LNCAP (cell line): ENCODE measurements around the gene ARFGEF3.

Experiments
- TF ChIP-seq, protein P1 (sequence below): fragments of 450-650 bp; IDR thresholded peaks from 2 replicates; pipeline ENCODE4 v1.5.1; 2017; ENCODE audit warnings: mild to moderate bottlenecking

The ARFGEF3 gene

DNA sequence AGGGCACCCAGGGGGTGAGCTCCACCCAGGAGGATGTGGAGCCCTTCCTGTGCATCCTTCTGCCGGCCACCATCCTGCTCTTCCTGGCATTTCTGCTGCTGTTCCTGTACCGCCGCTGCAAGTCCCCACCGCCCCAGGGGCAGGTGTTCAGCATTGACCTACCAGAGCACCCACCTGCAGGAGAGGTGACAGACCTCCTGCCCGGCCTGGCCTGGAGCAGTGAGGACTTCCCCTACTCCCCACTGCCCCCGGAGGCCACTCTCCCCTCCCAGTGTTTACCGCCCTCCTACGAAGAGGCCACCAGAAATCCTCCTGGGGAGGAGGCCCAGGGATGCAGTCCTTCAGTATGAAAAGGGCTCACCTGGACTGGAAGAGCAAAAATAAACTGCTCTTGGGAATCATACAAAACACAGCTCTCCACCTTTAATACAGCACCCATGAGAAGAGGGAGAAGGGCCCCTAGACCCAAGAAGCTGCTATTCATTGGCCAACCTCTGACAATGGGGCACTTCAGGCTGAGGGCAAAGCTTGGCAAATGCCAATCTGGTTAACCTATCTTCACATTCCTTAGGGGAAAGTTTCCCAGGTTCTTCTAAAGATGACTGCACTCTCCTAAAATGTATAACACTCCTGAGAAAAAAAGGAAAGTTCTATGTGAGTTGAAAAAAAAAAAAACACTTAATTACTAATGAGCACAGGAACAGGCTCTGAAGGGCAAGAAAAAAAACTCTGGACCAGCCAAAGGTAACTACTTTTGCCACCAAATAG lies 220.9 kb downstream of the ARFGEF3 start:
- TF ChIP-seq, protein P1, sequence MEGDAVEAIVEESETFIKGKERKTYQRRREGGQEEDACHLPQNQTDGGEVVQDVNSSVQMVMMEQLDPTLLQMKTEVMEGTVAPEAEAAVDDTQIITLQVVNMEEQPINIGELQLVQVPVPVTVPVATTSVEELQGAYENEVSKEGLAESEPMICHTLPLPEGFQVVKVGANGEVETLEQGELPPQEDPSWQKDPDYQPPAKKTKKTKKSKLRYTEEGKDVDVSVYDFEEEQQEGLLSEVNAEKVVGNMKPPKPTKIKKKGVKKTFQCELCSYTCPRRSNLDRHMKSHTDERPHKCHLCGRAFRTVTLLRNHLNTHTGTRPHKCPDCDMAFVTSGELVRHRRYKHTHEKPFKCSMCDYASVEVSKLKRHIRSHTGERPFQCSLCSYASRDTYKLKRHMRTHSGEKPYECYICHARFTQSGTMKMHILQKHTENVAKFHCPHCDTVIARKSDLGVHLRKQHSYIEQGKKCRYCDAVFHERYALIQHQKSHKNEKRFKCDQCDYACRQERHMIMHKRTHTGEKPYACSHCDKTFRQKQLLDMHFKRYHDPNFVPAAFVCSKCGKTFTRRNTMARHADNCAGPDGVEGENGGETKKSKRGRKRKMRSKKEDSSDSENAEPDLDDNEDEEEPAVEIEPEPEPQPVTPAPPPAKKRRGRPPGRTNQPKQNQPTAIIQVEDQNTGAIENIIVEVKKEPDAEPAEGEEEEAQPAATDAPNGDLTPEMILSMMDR = no peak

DNA sequence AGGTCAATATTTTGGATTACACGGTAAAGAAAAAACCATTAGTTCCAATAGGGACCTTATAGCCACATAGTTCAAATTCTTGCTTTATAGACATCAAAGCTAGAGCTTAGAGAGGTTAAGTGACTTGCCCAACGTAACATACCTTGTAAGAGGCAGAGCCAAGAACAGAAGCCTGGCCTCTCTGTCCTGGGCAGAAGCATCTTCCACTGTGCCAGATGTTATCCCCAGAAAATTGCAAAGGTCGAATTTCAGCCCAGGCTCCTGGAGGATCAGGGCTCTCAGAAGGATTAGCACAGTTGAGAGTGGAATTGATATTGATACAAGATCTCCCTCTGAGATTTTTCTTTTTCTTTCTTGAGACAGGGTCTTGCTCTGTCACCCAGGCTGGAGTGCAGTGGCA lies 222.0 kb downstream of the ARFGEF3 start:
- TF ChIP-seq, protein P1 = no peak

GRCh38 chr6:138386897-138387296 lies 225.2 kb downstream of the ARFGEF3 start:
- TF ChIP-seq, protein P1 = no peak

DNA sequence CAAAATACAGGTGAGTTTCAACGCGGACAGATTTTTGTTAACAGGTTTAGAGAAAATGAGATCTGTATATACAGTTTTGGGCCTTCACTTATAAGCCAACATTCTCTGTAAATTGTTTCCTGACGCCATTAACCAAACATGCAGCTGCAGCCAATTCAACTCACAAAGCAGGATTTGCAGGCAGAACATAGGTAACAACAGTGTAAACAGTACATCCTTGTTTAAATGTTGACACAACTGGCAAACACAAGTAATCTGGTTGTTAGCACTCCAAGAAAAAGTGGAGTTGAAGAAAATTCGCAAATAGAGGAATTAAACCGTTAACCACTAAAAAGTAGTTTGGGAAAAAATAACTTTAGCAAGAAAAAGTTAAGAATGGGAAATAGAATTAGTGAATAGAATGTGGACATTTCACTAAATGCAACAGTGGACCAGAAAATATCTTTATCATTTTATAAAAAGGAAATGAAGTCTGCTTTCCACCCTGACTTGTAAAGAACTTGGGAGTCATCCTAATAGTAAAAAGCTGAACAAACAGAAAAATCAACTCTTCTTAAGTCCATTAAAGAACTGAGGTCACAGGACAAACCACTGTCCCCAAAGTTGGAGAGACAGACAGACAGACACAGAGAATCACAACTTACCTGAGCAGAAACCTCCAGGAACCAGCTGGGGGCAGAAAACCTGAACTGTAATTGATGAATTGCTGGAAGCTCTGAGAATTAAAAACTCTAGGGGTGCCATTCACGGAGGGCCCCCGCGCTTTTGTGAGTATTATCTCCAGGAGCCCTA lies 226.0 kb downstream of the ARFGEF3 start:
- TF ChIP-seq, protein P1 = peak; percentile 23; the same call in 1 of the 2 replicates

DNA sequence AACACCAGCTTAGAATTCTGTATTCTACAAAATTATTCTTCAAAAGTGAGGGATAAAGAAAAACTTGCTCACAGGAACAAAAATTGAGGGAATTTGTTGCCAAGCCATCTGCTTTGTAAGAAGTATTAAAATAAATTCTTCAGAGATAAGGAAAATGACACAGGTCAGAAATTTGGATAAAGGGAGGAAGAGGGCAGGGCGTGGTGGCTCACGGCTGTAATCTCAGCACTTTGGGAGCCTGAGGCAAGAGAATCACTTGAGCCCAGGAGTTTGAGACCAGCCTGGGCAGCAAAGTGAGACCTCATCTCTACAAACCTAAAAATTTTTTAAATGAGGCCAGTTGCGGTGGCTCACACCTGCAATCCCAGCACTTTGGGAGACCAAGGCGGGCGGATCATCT lies 227.8 kb downstream of the ARFGEF3 start:
- TF ChIP-seq, protein P1 = no peak
